AG04449 (cell line): ENCODE results near the gene DCDC2.
"Not testable (repeated sequence)": the region's sequence is repeated elsewhere in the genome, so short reads cannot be mapped to it uniquely, and the experiment has no call there.

ENCODE experiments used
- CTCF ChIA-PET: fragments of 350-600 bp; formaldehyde crosslinking; extraction: SDS; loops from one replicate; lab custom pipeline; 2021; ENCODE audit warnings: antibody characterized with exemption; lab: Yijun Ruan, JAX
- POLR2A ChIA-PET: fragments of 400-600, 350-600 bp; formaldehyde crosslinking; extraction: SDS; loops from one replicate; lab custom pipeline; 2020; ENCODE audit warnings: antibody characterized with exemption, inconsistent platforms; lab: Yijun Ruan, JAX
- DNase-seq: peaks from one replicate; pipeline ENCODE4 v3.0.0-alpha.2; 2010; ENCODE audit warnings: low read depth, low spot score
- H3K4me3 ChIP-seq: 2 replicates; pipeline ENCODE4 v1.5.1; 2011; ENCODE audit warnings: low read depth, mild to moderate bottlenecking, control low read depth, low read length
- TF ChIP-seq, protein P1 (sequence below): IDR thresholded peaks from one replicate; pipeline ENCODE4 v1.5.1; 2011; ENCODE audit warnings: mild to moderate bottlenecking, moderate library complexity, low read length, control low read depth, inconsistent platforms; ENCODE audit not compliant: insufficient read depth; ENCODE audit errors: missing control alignments

The DCDC2 gene

DNA sequence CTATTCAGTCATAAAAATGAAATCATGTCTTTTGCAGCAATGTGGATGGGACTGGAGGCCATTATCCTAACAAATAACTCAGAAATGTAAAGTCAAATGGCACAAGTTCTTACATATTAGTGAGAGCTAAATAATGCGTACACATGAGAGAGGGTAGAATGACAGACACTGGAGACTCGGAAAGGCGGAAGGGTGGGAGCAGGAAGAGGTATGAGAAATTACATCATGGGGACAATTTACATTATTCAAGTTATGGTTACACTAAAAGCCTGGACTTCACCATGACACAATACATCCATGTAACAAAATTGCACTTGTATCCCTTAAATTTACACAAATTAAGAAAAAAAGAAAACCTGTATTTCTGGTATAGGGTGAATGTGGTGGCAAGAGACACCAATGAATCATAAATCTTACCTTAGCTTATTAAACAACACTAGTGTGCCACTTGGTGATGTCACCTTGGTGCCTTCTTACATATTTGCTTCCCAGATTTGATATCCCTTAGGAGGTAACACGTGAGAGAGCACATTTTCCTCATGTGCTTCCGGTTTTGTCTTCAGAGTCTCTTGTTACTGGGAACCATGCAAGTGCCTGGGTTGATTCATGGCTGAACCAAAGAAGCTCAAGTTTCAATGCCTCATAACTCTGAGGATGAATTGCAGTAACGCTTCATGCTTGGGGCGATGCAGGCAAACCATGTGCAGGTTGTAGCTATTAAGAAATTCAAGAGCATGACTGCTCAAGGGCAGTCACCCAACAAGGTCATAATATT, 84.6 kb downstream of the DCDC2 start:
- no peak for DNase-seq
- ChIA-PET POLR2A (no interaction called here), CTCF (interaction anchor here (2.1 kb wide), 1 partner anchor 115 kb away, joined by 5 read pairs; no protein-coding TSS in a partner anchor)

DNA sequence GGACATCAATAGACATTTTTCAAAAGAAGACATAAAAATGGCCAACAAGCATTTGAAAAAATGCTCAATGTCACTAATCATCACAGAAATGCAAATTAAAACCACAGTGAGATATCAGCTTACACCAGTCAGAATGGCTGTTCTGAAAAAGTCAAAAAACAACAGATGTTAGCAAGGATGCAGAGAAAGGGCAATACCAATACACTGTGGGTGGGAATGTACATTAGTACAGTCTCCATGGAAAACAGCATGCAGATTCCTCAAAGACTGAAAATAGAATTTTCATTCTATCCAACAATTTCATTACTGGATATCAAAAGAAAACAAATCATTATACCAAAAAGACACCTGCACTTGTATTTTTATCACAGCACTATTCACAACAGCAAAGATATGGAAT, 85.3 kb downstream of the DCDC2 start:
- ChIA-PET CTCF (no interaction called here), POLR2A (no interaction called here)
- TF ChIP-seq, protein P1, sequence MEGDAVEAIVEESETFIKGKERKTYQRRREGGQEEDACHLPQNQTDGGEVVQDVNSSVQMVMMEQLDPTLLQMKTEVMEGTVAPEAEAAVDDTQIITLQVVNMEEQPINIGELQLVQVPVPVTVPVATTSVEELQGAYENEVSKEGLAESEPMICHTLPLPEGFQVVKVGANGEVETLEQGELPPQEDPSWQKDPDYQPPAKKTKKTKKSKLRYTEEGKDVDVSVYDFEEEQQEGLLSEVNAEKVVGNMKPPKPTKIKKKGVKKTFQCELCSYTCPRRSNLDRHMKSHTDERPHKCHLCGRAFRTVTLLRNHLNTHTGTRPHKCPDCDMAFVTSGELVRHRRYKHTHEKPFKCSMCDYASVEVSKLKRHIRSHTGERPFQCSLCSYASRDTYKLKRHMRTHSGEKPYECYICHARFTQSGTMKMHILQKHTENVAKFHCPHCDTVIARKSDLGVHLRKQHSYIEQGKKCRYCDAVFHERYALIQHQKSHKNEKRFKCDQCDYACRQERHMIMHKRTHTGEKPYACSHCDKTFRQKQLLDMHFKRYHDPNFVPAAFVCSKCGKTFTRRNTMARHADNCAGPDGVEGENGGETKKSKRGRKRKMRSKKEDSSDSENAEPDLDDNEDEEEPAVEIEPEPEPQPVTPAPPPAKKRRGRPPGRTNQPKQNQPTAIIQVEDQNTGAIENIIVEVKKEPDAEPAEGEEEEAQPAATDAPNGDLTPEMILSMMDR, result no peak
- DNase-seq, result no peak
- H3K4me3 ChIP-seq, result no peak overlapping the region

More for the DNA sequence above, 84.6 kb downstream of the DCDC2 start:
- no peak overlapping the region for H3K4me3 ChIP-seq
- TF ChIP-seq, protein P1, result no peak

DNA sequence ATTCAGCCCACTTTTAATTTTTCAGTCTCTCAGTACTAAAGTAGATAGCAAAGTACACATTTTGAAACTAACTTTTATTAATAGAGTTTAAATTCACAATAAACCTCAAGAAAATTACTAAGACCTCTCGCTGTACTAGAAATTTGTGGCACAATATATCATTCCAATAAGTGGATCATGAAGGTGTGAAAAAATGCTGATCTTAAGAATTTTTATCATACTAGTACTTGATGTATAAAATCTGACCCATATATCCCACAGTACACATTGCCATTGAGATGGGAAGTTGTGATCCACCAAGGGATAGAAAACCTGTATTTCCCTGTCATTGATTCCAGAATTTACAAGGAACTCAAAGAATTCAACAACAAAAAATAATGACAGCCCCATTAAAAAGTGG, 85.7 kb downstream of the DCDC2 start:
- DNase-seq, result no peak
- ChIA-PET POLR2A (no interaction called here), CTCF (no interaction called here)
- TF ChIP-seq, protein P1, result no peak
- no peak overlapping the region for H3K4me3 ChIP-seq

DNA sequence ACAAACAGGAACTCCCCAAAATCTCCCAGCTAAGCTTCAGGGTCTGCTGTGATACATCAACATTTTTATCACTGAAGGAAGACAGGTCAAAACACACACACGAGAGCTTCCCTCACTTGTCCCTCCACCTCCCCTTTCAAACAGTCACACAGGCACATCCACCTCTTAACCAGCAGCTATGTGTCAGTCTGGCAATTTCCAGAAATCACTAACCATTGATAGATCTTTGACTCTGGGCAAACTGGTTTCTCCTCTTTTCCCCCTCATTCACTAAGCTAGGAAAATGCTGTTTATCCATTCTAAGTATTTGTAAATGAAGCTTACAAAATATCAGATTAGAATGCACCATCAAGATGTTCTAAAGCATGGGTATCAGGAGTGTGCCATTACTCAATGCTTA, 87.8 kb downstream of the DCDC2 start:
- CTCF ChIA-PET, result no interaction called here
- DNase-seq, result no peak
- TF ChIP-seq, protein P1, result no peak
- no peak overlapping the region for H3K4me3 ChIP-seq
- POLR2A ChIA-PET, result no interaction called here

- POLR2A ChIA-PET, H3K4me3 ChIP-seq, DNase-seq: not testable (repeated sequence)
- CTCF ChIA-PET, result interaction anchor here (1.2 kb wide), 1 partner anchor 17 kb away, joined by 3 read pairs; no protein-coding TSS in a partner anchor
These were observed 99.6 kb downstream of the DCDC2 start for GRCh38 chr6:24258214-24258613.

DNA sequence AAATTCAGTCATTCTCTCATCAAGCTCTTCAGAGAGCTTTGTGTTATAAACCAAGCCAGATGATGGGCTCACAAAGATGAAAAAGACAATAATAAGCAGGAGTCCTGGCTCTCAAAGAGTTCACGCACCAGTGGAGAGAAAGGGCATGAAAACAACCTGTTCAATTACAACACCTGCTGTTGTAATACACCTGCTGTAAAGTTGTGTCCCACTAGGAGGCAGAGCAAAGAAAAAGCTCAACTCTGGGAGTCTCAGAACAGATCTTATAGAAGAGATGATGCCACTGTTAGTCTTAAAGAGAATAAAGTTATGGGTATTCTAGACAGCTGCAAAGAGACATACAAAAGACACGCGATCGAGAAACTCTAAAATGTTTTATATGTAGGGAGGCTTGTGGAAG, 100.6 kb downstream of the DCDC2 start:
- TF ChIP-seq, protein P1, result no peak
- no peak for DNase-seq
- ChIA-PET CTCF (interaction anchor here (1.2 kb wide), 1 partner anchor 18 kb away, joined by 3 read pairs; no protein-coding TSS in a partner anchor), POLR2A (no interaction called here)
- H3K4me3 ChIP-seq, result no peak overlapping the region

GRCh38 chr6:24255676-24256075, 102.2 kb downstream of the DCDC2 start:
- POLR2A ChIA-PET, result no interaction called here
- CTCF ChIA-PET, result no interaction called here
- no peak overlapping the region for H3K4me3 ChIP-seq
- TF ChIP-seq, protein P1, result no peak
- DNase-seq, result no peak
